K562 (cell line): ENCODE measurements around the gene STARD6. TPM values are rescaled to one million over a fixed set of nuclear protein-coding genes. Genes with fewer than 3 reads are reported as not detected.

Source experiments
- BMI1 ChIP-seq: fragments of 150-350 bp; IDR thresholded peaks from 2 replicates; pipeline ENCODE4 v1.6.1; 2014; ENCODE audit warnings: low read length
- CHD4 ChIP-seq: fragments of 200-600 bp; sonication (generic); IDR thresholded peaks from 3 replicates; pipeline ENCODE4 v1.6.1; 2012; ENCODE audit warnings: low read depth, mild to moderate bottlenecking, mixed read lengths, low read length, inconsistent platforms; ENCODE audit not compliant: insufficient read depth, insufficient replicate concordance, poor library complexity, severe bottlenecking
- EHMT2 ChIP-seq: fragments of 450-650 bp; IDR thresholded peaks from 2 replicates; pipeline ENCODE4 v1.6.1; 2018; ENCODE audit warnings: antibody characterized with exemption
- EWSR1 ChIP-seq: fragments of 450-650 bp; IDR thresholded peaks from 2 replicates; pipeline ENCODE4 v1.6.1; 2018; ENCODE audit warnings: borderline replicate concordance, mild to moderate bottlenecking, low read depth, moderate library complexity; ENCODE audit not compliant: partially characterized antibody
- FOXJ2 ChIP-seq: fragments of 200-800 bp; sonication (Bioruptor generic); IDR thresholded peaks from 2 replicates; pipeline ENCODE4 v1.6.1; 2016; ENCODE audit warnings: missing genetic modification characterization, missing compliant biosample characterization
- JUND ChIP-seq, 2 experiments: IDR thresholded peaks; 2 replicates in 1 of 2; 3 replicates in 1 of 2; pipeline ENCODE4 v1.6.1; 2011; ENCODE audit warnings: borderline replicate concordance in 2 of 2, low read depth in 2 of 2, low read length in 2 of 2, improper control_type of control experiment in 1 of 2, missing biosample characterization in 1 of 2, missing genetic modification characterization in 1 of 2, missing genetic modification reagents in 1 of 2
- PHF8 ChIP-seq: fragments of 200-600 bp; sonication (generic); IDR thresholded peaks from 2 replicates; pipeline ENCODE4 v1.6.1; 2012; ENCODE audit warnings: mixed run types, mild to moderate bottlenecking, inconsistent platforms, low read length, moderate library complexity, borderline replicate concordance
- TBP ChIP-seq: optimal IDR thresholded peaks from 2 replicates; pipeline ENCODE3; 2011; ENCODE audit warnings: low read depth, low read length, improper control_type of control experiment
- TGIF2 ChIP-seq: sonication (generic); formaldehyde crosslinking; IDR thresholded peaks from 2 replicates; pipeline ENCODE4 v1.8.1; 2022; ENCODE audit warnings: mild to moderate bottlenecking, missing genetic modification reagents, moderate library complexity
- ZBTB8A ChIP-seq: fragments of 450-650 bp; IDR thresholded peaks from 2 replicates; pipeline ENCODE4 v1.6.1; 2018; ENCODE audit warnings: mild to moderate bottlenecking, moderate library complexity; ENCODE audit not compliant: partially characterized antibody
- ZNF174 ChIP-seq: fragments of 250-450 bp; sonication (Bioruptor Pico); IDR thresholded peaks from 2 replicates; pipeline ENCODE4 v1.4.0; 2020; ENCODE audit warnings: mild to moderate bottlenecking
- polyA plus RNA-seq, 8 experiments: library from polyadenylated mRNA; depleted of rRNA in 4 of 8; stranded (reverse) in 5 of 8; unstranded in 3 of 8; fragments of >200 nt; fragmentation: Nextera tagmentation in 2 of 8; fragmentation: Illumina TruSeq in 1 of 8; extraction: Ambion mirVana in 2 of 8; extraction: Trizol in 1 of 8; gene quantifications; 2 replicates each; pipeline versions ENCODE4 v1.2.1 to v1.2.3, GENCODE V29; 2011 to 2014; ENCODE audit warnings: inconsistent platforms in 1 of 8, missing spikeins in 1 of 8
- total RNA-seq, 7 experiments: library from RNA; depleted of rRNA in 6 of 7; stranded (reverse); fragments of >200 nt in 6 of 7; fragmentation: Illumina TruSeq in 2 of 7; extraction: Trizol in 2 of 7; gene quantifications; 2 replicates each; pipeline versions ENCODE4 v1.2.1 to v1.2.3, GENCODE V29; 2011 to 2021; ENCODE audit warnings: low replicate concordance in 1 of 7
- TF ChIP-seq, protein P1 (sequence below): fragments of 250-450 bp; sonication (Bioruptor Pico); IDR thresholded peaks from 2 replicates; pipeline ENCODE4 v1.4.0; 2020
- TF ChIP-seq, protein P2 (sequence below): fragments of 450-650 bp; IDR thresholded peaks from 2 replicates; pipeline ENCODE4 v1.6.1; 2016; ENCODE audit warnings: antibody characterized with exemption
- TF ChIP-seq, protein P3 (sequence below): sonication (generic); formaldehyde crosslinking; IDR thresholded peaks from 2 replicates; pipeline ENCODE4 v1.9.0; 2022; ENCODE audit warnings: mild to moderate bottlenecking, missing genetic modification reagents
- TF ChIP-seq, protein P4 (sequence below): fragments of 450-650 bp; formaldehyde crosslinking; IDR thresholded peaks from 2 replicates; pipeline ENCODE4 v1.4.0; 2020; ENCODE audit warnings: mild to moderate bottlenecking, moderate library complexity
- TF ChIP-seq, protein P5 (sequence below): fragments of 450-650 bp; IDR thresholded peaks from 2 replicates; pipeline ENCODE4 v1.6.1; 2016; ENCODE audit warnings: low read depth, mild to moderate bottlenecking, moderate library complexity

STARD6 gene
- total and polyA plus RNA-seq, 9 of the 15 experiments (the other 6 are each of a cell fraction or from before 2014, with no cell fraction given) = 0.11 to 0.15 TPM; not detected in 7

DNA sequence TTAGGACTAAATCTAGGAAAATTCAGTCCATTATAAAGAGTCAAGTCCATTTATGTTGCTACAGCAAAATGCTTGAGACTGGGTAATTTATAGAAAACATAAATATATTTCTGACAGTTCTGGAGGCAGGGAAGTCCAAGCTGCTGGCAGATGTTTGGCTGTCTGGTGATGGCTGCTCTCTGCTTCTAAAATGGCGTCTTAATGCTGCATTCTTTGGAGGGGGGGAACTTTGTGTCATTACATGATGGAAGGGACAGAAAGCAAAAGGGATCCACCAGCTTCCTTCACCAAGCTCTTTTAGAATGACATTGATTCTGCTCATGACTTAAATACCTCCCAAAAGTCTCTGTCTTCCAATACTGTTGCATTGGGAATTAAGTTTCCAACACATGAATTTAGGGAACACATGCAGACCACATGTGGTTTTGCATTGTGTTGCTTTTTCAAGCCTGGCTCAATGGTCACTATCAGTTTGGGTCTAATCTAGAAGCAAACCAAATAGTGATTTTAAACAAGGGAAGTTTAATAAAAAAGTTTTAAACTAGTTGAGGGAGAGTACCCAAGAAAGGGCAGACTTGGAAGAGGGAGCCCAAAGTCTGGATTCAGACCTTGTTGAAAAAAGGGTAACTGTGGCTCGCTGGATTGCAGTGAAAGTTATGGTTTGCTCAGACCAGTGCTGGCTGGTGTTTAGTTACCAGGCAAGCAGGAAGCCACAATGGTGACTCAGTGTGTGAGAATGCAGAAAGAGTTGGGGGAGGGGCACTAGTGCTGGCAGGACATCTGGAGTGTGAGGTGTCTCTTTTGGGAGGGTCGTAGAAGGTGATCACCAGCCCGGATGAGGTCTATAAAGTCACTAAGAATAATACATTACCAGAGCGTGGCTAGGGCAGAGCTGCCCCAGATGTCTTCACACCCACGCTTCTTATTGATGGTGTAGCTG is 30.8 kb upstream of the STARD6 start (continued):
- TF ChIP-seq, protein P1, sequence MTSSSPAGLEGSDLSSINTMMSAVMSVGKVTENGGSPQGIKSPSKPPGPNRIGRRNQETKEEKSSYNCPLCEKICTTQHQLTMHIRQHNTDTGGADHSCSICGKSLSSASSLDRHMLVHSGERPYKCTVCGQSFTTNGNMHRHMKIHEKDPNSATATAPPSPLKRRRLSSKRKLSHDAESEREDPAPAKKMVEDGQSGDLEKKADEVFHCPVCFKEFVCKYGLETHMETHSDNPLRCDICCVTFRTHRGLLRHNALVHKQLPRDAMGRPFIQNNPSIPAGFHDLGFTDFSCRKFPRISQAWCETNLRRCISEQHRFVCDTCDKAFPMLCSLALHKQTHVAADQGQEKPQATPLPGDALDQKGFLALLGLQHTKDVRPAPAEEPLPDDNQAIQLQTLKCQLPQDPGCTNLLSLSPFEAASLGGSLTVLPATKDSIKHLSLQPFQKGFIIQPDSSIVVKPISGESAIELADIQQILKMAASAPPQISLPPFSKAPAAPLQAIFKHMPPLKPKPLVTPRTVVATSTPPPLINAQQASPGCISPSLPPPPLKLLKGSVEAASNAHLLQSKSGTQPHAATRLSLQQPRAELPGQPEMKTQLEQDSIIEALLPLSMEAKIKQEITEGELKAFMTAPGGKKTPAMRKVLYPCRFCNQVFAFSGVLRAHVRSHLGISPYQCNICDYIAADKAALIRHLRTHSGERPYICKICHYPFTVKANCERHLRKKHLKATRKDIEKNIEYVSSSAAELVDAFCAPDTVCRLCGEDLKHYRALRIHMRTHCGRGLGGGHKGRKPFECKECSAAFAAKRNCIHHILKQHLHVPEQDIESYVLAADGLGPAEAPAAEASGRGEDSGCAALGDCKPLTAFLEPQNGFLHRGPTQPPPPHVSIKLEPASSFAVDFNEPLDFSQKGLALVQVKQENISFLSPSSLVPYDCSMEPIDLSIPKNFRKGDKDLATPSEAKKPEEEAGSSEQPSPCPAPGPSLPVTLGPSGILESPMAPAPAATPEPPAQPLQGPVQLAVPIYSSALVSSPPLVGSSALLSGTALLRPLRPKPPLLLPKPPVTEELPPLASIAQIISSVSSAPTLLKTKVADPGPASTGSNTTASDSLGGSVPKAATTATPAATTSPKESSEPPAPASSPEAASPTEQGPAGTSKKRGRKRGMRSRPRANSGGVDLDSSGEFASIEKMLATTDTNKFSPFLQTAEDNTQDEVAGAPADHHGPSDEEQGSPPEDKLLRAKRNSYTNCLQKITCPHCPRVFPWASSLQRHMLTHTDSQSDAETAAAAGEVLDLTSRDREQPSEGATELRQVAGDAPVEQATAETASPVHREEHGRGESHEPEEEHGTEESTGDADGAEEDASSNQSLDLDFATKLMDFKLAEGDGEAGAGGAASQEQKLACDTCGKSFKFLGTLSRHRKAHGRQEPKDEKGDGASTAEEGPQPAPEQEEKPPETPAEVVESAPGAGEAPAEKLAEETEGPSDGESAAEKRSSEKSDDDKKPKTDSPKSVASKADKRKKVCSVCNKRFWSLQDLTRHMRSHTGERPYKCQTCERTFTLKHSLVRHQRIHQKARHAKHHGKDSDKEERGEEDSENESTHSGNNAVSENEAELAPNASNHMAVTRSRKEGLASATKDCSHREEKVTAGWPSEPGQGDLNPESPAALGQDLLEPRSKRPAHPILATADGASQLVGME (CRISPR knock-in tag) = no peak
- TF ChIP-seq, protein P2, sequence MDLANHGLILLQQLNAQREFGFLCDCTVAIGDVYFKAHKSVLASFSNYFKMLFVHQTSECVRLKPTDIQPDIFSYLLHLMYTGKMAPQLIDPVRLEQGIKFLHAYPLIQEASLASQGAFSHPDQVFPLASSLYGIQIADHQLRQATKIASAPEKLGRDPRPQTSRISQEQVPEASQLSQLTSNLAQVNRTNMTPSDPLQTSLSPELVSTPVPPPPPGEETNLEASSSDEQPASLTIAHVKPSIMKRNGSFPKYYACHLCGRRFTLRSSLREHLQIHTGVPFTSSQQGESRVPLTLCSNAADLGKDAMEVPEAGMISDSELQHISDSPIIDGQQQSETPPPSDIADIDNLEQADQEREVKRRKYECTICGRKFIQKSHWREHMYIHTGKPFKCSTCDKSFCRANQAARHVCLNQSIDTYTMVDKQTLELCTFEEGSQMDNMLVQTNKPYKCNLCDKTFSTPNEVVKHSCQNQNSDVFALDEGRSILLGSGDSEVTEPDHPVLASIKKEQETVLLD = no peak
- TF ChIP-seq TGIF2 (CRISPR knock-in tag) (no peak), TBP (no peak), EHMT2 (0 out of 2 replicates have a peak, but pooled peaks have one; percentile 15), PHF8 (no peak), CHD4 (no peak), EWSR1 (no peak), ZNF174 (CRISPR knock-in tag) (no peak), JUND (IDR thresholded peaks at IDR 0.05; ENCODE audit: borderline replicate concordance, low read depth, low read length) (peak; percentile 97), JUND (tag; IDR thresholded peaks at IDR 0.05; ENCODE audit: borderline replicate concordance, low read depth, low read length) (peak; percentile 95; the same call in 2 of the 3 replicates), BMI1 (no peak), ZBTB8A (no peak), FOXJ2 (tag) (no peak)
- TF ChIP-seq, protein P3, sequence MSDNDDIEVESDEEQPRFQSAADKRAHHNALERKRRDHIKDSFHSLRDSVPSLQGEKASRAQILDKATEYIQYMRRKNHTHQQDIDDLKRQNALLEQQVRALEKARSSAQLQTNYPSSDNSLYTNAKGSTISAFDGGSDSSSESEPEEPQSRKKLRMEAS (CRISPR knock-in tag) = no peak
- TF ChIP-seq, protein P4, sequence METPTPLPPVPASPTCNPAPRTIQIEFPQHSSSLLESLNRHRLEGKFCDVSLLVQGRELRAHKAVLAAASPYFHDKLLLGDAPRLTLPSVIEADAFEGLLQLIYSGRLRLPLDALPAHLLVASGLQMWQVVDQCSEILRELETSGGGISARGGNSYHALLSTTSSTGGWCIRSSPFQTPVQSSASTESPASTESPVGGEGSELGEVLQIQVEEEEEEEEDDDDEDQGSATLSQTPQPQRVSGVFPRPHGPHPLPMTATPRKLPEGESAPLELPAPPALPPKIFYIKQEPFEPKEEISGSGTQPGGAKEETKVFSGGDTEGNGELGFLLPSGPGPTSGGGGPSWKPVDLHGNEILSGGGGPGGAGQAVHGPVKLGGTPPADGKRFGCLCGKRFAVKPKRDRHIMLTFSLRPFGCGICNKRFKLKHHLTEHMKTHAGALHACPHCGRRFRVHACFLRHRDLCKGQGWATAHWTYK = 0 out of 2 replicates have a peak, but pooled peaks have one; percentile 46
- TF ChIP-seq, protein P5, sequence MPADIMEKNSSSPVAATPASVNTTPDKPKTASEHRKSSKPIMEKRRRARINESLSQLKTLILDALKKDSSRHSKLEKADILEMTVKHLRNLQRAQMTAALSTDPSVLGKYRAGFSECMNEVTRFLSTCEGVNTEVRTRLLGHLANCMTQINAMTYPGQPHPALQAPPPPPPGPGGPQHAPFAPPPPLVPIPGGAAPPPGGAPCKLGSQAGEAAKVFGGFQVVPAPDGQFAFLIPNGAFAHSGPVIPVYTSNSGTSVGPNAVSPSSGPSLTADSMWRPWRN = no peak
